GM19468 (cell line): ENCODE results near the gene FAM76B.

ENCODE experiments used
- ATAC-seq: cut with Tn5 transposase; IDR thresholded peaks from one replicate; pipeline ENCODE4 v1.9.1; 2021; ENCODE audit warnings: mild to moderate bottlenecking, moderate library complexity, moderate number of reproducible peaks; ENCODE audit not compliant: unreplicated experiment; ENCODE audit errors: extremely low read depth

The FAM76B gene

DNA sequence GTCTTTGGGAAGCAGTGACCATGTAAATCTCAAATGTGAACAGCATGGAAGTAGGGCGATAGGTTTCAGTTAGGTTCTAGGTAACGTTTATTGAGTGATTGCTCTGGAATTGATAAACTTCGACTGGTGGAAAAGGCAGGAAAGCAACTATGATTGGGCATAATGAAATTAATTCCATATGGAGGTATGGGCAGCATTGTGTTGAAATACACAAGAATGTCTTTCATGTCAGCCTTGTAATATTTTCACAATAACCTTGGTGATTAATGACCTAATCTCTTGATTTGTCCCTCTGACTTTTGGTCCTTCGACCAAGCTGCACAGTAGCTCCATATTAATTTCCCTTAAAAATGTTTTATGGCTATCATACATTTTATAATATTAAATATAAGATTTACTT, 3.5 kb upstream of the FAM76B start:
- no peak for ATAC-seq

DNA sequence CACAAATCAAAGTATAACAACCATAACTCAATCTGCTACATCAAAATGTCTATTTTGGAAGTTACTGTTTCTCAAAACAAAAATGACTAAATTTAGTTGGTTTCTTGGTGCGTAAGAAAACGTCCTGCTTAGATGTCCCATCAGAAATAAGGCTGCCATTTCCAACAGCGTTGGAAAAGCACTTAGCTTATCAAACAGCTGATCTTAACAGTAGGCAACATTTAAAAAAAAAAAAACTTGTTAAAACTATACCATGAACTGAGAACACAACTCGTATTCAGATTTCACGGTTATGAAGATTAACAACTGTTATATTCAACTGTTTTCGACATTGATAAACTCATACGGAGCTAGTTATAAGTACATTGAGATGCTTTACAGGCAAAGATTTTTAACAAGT, 3.1 kb upstream of the FAM76B start:
- ATAC-seq = no peak

DNA sequence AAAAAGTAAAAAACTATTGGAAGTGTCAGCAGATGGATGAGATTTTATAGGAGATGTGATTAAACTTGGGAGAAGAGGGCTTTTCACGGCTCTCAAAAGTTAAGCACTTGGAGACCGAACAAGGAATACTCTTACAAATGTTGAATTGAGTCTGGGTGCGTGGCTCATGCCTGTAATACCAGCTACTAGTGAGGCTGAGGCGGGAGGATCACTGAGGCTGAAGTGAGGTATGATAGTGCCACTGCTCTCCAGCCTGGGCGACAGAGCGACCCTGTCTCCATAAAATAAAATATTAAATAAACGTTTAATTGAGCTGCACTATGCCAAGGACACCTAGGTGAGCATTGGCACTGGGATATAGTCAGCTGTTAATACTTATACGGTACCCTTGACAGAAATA, 2.6 kb upstream of the FAM76B start:
- no peak for ATAC-seq

DNA sequence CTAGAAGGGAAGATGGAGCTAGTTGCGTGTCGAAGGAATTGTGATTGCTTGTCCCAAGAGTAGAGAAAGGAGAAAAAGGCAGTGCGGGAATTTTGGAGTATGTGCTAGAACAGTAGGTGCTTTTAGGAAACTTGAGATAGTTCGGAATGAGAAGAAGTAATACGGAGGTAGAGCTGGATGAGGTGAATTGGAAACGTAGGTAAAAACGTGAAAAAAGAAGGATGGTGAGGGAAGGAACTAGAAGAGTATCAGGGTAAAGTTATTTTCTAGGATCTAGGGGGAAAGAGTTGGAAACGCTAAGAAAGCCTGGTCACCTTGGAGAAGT, 2.1 kb upstream of the FAM76B start:
- ATAC-seq = no peak

DNA sequence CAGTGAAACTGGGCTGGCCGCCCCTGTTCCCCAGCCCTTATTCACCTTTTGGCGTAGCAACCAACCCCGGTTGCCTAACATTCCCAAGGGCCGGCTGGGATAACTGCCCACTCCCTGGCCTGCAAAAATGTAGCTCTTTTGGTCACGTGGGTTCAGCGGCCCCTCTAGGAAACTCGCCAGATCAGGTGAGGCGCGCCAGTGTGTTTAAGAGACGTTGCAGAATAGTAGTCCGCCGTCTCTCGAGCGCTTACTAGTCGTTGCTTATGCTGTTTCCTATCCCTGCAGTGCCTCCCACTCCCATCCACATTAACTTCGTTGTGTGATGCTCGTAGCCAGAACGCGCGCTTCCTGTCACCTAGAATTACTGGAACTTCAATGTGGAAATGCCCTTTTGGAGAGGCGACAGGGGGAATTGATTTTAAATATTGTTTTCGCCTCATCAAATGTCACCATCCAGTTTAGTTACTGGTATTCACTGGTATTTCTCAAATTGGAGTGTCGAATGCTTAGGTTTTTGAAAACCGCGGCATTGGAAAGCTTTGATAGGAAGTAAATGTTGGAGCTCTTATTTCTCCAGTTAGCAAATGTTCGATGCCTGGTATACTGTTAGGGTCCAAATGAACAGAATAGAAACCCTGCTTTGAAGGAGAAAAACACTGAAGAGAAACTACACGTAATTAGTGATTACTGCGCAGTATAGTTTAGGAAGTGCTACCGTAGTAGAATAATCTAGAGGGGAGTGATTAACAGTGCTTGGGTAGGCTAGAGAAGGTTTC, 1.5 kb upstream of the FAM76B start:
- ATAC-seq = no peak

DNA sequence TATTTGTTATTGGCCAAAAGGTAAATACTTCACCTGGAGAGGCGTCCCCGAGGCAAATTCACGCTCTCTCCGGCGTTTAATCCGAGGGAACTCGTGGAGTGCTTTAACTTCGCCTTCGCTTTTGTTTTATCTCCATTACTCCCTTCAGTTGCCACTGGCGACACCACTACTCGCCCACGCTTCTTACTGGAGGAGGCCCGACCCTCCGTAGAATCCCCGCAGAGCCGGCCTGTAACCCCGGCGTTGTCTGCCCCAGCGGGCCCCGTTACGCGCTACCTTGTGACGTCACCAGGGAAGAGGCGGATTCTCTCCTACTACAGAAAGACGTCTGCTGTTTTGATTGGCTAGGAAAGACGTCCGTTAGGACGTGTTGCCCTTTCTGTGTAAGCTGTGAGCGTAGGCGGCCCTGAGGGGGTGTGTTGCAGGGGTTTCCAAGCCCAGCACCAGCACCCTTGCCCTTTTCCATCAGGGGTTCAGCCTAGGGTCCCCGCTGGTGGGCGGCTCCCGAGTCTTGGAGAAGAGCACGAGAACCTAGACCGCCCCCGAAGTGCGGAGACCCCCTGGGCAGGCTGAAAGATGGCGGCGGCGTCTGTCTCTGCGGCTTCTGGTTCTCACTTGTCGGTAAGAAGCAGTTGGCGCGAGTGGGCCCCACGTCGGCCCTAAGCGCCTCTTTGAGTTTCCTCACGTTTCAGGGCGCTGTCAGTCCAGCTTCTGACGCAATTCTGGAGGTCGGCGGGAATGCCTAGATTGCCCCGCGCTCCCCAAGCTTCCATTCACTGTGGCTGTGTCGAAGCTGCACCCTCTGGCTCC, 746 bp upstream of the FAM76B start, which contains the start of gene CEP57:
Gene CEP57, plus strand, starts transcription at position 376 of the 810 bp plus-strand sequence. Its CDS starts 201 bp downstream, at position 577.
- peak; percentile 61 for ATAC-seq

DNA sequence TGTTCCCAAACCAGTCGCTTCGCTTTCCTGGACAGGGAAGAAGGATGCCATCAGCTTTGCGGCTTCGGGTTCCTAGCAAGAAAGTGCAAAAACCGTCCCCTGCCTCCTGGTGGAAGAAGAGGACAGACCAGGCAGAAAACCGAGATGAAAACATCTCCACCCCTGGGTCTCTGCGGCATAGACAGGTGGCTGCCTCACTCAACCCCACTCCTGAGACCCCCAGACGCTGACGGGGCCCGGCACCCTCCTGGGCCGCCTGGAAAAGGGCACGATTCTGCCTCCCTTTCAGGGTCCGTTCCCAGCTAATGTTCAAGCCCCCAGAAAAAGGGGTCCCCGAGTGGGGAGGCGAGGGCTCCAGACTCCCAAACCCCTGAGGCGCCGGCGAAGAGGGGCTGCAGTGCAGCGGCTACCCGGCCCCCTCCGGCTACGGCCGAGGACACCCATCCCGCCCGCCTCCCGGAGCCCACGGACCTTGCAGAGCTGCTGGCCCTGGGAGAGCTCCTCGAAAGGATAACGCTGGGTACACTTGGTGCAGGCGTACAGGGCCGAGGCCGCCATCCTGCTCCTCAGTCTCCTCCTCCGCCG, 569 bp downstream of the FAM76B start:
- no peak for ATAC-seq

DNA sequence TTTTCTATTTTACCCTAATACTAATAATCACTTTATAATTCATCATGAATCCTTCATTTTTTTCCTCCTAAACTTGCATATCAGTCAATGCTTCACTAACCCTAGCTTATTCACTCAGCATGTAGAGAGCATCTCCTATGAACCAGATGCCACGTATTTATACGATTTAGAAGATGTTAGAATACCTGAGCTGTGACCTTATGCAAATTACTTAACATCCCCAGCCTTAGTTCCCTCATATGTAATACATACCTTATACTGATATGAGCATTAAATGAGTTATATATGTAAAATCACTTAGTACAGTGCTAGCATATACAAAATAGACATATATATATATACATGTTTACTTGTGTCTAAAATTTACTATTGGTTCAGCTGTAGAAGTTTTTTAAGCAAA, 9.0 kb downstream of the FAM76B start:
- no peak for ATAC-seq

DNA sequence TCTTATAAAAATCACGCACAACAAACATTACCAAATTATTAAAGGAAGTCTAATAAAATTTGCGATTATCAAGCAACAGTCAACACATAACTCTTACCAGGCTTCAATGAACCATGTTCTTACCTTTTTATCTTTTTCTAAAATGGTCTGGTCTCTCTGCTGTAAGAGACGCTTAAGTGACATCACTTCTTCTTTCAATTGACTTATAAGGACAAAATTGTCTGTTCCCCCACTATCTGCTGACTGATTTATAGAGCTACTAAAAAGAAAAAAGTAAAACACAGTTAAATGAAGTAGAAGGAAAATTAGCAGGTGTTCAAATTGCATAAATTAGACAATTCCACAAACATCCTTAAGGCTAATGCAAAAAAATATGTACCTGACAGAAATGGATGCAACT, 10.9 kb downstream of the FAM76B start:
- ATAC-seq = no peak

DNA sequence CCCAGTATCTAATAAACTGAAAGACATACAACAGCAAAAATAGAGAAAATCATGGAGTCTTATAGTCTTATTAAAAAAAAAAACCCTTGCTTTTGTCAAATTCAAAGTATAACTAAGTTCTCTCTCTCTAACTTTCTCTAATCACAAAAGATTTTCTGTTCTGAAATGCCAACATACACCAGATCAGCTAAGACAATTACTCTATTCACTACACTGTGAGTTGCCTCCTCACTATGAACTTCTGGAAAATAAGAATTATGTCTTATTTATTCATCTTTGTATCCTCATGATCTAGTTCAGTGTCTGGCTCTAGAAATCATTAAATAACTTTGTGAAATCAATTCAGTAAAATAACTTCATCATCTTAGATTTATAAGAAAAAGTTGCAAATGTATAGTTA, 12.7 kb downstream of the FAM76B start:
- no peak for ATAC-seq

DNA sequence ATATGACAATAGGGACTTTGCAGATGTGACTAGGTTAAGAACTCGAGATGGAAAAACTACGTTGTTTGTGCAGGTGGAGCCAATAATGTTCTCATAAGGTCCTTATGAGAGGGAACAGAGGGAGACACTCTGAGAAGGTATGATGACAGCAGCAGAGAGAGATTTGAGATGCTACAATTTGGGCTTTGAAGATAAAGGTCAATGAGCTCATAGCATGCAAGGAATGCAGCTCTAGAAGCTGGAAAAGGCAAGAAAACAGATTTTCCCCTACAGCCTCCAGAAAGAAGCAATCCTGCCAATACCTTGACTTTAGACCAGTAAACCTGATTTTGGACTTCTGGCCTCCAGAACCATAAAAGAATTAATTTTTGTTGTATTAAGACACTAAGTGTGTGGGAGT, 21.1 kb downstream of the FAM76B start:
- ATAC-seq = no peak

DNA sequence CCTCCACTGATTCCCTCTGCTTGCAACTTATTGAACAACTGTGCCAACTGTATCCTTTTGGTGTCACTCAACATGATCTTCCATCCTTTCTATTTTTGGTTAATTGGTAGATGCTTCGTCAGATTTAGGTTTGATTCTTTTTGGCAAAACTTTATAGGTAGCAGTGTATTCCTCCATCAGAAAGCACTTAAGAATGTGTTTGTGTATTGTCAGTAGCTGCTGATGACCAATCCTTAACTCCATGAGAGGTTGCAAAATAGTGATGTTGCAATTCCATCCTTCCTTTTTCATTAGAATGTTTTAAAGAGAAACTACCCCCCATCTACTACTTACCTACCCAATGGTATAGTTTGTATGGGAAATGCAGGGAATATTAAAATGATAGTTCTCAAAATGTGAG, 22.1 kb downstream of the FAM76B start:
- ATAC-seq = no peak

DNA sequence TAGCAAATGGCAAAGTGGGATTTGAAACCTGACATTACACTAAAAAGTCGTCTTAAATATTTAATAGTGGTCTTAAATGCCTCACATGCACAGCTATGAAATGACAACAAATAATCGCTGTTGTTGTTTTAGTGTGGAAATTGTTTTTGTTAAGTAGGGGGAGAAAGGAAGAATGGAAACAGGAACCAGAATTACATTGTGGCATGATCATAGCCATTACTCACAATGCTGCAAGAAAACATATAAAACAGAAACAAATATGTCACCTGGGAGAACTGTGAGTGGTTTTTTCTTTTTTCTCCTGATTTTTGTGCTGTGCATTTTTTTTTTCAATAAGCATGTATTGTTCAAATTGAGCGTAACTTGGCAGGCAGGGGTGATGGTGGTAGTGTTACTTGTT, 22.9 kb downstream of the FAM76B start:
- no peak for ATAC-seq

DNA sequence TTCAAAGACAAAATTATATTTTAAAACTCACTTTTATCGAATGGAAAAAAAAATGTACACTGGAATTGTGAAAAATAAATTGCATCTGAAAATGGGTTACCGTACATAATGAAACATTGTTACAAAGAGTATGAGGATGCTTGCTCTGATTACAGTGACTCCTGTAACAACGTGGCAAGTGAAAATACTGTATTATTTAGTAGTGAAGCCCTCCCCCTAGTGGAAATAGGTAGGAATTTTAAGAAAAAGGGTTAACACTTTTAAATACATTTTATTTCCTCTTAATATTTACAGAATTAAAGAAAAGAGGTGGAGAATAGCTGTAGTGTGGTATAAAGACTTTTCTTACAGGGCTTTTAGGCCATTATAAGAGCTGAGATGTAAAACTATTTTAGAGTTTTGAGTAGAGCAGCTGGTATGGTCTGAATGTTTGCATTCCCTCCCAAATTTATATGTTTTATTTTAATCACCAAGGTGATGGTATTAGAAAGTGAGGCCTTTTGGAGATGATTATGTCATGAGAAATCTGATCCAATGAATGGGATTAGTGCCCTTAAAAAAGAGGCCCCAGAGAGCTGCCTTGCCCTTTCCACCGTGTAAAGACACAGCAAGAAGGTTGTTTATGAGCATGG, 25.2 kb downstream of the FAM76B start:
- no peak for ATAC-seq

DNA sequence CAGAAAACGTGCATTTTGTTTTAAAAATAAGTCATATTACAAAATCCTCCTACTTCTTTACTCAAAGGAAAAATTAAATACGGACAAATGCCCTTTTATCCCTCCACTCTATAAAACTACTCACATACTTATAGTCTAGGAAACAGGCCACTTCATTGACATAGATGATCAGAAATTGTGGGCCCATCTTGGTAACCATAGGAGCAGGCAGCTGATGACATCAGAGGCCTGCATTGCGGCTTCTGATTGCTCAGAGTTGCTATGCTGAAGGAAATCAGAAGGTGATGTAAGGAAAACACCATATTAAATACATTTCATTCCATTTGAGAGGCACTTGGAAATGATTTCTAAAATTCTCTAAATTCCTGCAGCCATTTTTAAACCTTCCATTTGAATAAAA, 27.0 kb downstream of the FAM76B start:
- ATAC-seq = no peak

DNA sequence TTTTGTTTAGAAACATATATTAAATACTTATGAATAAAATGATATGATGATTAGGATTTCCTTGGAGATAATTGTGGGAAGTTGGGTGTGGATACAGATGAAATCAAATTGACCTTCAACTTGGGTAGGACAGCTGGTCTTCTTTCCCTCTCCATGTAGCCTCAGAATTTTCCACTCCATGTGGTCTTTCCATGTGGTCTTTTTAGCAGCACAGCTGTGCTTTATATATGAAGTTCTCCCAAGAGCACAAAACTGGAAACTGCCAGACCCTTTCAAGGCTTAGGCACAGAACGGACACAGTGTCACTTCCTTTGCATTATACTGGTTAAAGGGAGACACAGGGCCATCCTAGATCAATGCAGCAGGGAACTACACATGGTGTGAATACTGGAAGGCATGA, 28.6 kb downstream of the FAM76B start:
- no peak for ATAC-seq

DNA sequence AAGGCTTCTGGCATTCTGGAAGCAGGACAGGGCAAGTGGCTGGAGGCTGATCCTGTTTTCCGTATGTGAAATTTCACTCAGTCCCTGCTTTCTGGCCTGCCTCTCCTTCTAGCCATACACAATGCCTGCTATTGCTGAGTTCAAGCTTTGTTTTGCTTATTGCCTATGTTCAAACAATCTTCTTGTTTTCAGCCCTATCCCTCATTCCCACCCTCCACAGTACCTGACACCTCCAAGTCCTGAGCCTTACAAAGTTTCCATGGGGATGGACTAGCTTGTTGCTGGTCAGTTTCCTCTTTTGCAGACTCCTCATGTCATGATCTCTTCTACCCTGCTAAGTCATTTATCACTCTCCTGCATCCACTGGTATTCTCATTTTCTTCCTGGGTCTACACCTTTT, 38.1 kb downstream of the FAM76B start:
- no peak for ATAC-seq

DNA sequence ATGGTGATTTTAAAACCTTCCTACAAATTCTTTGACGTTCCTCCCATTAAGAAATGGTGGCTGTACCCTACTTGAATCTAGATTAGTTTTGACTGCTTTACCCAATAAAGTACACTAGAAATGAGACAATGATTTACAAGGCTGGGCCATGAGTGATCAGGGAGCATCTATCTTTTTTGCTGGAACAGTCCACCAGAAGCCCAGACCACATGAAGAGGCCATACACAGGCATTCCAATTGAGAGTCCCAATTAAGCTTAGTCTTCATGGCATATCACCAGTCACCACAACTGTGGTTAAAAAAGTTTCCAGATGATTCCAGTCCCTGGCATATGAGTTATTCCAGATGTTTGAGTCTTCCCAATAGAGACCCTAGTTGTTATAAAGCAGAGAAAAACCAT, 39.5 kb downstream of the FAM76B start:
- ATAC-seq = no peak

DNA sequence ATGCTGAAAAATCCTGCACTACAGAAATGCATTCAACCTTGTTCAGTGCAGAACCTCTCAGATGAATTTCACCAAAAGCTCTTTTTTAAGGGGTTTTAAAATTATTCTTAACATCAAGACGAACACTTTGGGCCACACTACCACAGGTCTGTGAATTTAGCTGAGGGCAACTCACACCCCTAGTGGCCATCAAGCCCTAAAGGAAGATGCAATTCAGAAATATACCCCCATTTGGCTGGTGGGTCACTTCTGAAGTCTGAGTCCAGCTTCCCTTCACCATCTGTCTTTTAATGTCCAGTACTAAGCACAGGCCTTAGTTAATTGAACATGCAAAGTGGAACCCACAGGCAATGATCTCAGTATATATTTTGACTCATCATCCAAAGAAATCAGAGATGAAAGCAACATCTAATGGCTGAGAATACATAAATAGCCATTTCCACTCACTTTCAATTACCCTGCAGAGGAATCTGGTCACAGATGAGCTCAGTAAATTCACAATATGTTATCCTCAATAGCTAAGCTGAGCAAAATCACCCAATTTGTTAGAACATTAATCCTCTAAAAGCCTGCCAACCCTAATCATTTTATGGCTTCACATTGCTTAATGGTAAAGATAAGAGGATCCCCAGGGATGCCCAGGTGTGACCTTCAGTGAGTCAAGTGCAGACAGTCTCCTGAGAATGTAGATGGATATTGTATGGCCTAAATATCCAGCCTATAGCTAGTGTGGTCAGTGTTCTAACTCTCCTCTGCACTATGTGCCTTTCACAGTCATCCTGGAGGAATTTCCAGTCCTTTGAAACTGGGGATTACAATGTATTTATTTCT, 50.3 kb downstream of the FAM76B start:
- no peak for ATAC-seq

DNA sequence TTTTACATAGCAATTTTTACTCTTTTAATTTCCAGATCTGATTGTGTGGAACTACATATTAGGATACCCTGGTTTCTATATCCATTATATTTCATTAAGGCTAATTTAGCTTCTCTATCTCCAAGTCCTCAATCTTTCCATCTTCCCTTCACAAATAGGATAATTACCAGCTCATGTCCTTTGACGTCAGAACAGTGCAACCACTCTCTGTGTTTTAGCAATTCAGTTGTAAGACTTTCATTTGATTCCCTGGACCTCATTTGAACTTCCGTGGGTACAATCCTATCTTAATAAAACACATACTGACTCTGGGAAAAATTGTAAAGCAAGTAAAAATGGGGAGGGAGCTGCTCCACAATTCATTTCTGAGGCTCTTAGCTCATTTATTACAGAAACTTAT, 52.8 kb downstream of the FAM76B start:
- no peak for ATAC-seq
